Rectal smooth muscle tissue (tissue), 1 donor: Measurements from ENCODE around the gene GLYR1.
"Not testable (repeated sequence)": the region's sequence is repeated elsewhere in the genome, so short reads cannot be mapped to it uniquely, and the experiment has no call there.

ENCODE experiments used
- H3K27ac ChIP-seq: one replicate; pipeline ENCODE4 v1.7.0; 2013; ENCODE audit warnings: low read depth, low read length, inconsistent platforms
- H3K27me3 ChIP-seq: one replicate; pipeline ENCODE4 v1.7.0; 2013; ENCODE audit warnings: low read length; ENCODE audit not compliant: control insufficient read depth, insufficient read depth
- H3K36me3 ChIP-seq: one replicate; pipeline ENCODE4 v1.7.0; 2013; ENCODE audit warnings: low read length; ENCODE audit not compliant: control insufficient read depth, insufficient read depth
- H3K4me1 ChIP-seq: one replicate; pipeline ENCODE4 v1.7.0; 2013; ENCODE audit warnings: low read length; ENCODE audit not compliant: control insufficient read depth, insufficient read depth
- H3K4me3 ChIP-seq: one replicate; pipeline ENCODE4 v1.7.0; 2013; ENCODE audit warnings: low read length
- H3K9ac ChIP-seq: one replicate; pipeline ENCODE4 v1.7.0; 2013; ENCODE audit warnings: low read length

Gene GLYR1

DNA sequence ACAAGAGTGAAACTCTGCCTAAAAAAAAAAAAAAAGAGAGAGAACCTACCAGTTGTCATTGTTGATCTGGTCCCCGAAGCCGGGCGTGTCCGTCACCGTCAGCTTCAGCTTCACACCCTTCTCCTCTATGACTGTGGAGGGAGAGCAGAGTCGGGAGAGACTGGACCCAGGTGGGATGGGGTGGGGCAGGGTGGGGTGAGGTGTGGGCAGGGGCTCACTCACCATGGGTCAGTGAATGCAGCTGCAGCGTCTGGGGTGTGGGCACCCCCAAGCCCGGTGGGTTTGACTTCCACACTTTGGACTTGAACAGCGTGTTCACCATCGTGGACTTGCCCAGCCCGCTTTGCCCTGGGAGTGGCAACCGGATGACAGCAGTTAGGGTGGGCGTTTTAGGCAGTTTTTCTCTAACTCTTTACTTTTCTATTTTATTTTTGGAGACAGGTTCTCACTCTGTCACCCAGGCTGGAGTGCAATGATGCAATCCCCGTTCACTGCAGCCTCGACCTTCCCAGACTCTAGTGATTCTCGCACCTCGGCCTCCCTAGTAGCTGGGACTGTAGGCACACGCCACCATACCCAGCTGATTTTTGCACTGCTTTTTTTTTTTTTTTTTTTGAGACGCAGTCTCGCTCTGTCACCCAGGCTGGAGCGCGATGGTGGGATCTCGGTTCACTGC, 61.2 kb downstream of the GLYR1 start:
- Histone ChIP-seq H3K4me3 (no peak overlapping the region), H3K36me3 (no peaks in the 10 kb centered on the region), H3K4me1 (no peaks in the 10 kb centered on the region), H3K9ac (no peak overlapping the region), H3K27me3 (peaks cover 3% of the 10 kb centered on the region), H3K27ac (no peak overlapping the region)

DNA sequence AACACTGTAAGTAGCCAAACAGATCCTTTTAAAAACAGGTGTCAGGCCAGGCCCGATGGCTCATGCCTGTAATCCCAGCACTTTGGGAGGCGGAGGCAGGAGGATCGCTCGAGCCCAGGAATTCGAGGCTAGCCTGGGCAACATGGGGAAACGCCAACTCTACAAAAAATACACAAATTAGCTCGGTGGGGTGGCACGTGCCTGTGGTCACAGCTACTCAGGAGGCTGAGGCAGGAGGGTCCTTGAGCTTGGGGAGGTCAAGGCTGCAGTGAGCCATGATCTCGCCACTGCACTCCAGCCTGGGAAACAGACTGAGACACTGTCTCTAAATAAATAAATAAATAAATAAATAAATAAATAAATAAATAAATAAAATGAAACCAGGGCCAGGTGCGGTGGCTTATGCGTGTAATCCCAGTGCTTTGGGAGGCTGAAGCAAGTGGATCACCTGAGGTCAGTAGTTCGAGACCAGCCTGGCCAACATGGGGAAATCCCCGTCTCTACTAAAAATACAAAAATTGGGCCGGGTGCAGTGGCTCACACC, 62.6 kb downstream of the GLYR1 start:
- H3K36me3 ChIP-seq, H3K27me3 ChIP-seq, H3K4me3 ChIP-seq, H3K27ac ChIP-seq, H3K9ac ChIP-seq, H3K4me1 ChIP-seq: not testable (repeated sequence)

DNA sequence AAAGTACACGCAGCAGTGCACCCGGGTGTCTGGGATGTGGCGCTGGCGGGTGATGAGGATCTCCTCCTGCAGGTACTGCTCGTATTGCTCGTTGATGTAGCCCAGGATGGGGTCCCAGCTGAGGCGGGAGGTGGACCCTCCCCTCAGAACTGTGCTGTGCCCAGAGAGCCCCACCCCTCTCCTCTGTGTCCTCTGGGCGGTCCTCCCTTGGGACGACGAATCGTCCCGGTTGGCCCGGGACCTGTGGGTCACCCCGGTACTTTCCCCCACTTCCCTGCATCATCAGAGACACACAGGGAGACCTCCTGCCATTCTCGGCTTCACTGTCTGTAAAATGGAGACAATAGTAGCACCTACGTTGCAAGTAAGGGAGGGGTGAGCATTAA, 63.1 kb downstream of the GLYR1 start:
- no peaks in the 10 kb centered on the region for H3K4me1 ChIP-seq
- H3K9ac ChIP-seq, result no peak overlapping the region
- peaks cover 3% of the 10 kb centered on the region for H3K27me3 ChIP-seq
- H3K4me3 ChIP-seq, result no peak overlapping the region
- H3K27ac ChIP-seq, result no peak overlapping the region
- no peaks in the 10 kb centered on the region for H3K36me3 ChIP-seq

DNA sequence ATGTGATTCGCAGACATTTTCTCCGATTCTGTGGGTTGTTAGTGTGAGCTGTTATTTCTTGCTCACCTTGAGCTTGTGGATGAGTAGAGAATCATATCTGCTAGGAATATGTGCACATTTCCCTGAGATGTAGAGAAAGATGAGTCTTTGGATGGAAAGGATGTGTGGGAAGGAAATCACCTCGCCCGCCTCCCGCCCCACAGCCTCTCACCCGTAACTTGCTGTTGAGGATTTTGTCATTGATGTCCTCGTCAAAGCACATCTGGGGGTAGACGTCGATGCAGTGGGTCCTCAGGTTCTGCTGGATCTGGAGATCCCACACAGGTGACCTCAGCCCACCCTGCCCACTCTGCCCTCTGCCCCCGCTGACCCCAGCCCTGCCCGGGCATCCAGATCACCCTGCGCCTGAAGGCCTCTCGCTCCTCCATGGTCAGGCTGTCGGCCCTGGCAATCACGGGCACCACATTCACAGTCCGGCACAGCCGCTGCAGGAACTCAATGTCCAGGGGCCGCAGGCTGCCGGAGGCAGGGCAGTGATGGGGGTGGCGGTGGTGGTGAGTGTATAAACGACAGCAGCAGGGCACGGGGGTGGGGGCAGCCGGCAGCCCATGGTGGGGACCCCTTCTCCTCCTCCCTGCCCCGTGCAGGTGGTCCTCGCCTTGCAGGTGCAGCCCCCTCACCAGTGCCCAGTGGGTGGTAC, 63.7 kb downstream of the GLYR1 start:
- Histone ChIP-seq H3K9ac (no peak overlapping the region), H3K4me3 (no peak overlapping the region), H3K27ac (no peak overlapping the region), H3K4me1 (no peaks in the 10 kb centered on the region), H3K36me3 (no peaks in the 10 kb centered on the region), H3K27me3 (peaks cover 3% of the 10 kb centered on the region)

DNA sequence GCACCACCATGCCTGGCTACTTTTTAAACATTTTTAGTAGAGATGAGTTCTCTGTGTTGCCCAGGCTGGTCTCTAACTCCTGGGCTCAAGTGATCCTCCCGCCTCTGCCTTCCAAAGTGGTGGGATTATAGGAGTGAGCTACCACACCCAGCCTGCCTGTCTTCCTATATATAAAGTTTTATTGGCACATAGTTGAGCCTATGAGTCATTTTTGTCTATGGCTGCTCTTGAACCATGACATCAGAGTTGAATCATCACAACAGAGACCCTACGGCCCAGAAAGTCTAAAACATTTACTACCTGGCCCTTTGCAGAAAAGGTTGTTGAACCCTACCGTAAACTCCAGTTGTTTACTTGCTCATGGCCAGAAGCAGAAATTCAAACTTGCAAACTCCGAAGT, 66.9 kb downstream of the GLYR1 start:
- no peaks in the 10 kb centered on the region for H3K36me3 ChIP-seq
- no peaks in the 10 kb centered on the region for H3K27me3 ChIP-seq
- no peak overlapping the region for H3K4me3 ChIP-seq
- no peaks in the 10 kb centered on the region for H3K4me1 ChIP-seq
- no peak overlapping the region for H3K9ac ChIP-seq
- H3K27ac ChIP-seq, result no peak overlapping the region

DNA sequence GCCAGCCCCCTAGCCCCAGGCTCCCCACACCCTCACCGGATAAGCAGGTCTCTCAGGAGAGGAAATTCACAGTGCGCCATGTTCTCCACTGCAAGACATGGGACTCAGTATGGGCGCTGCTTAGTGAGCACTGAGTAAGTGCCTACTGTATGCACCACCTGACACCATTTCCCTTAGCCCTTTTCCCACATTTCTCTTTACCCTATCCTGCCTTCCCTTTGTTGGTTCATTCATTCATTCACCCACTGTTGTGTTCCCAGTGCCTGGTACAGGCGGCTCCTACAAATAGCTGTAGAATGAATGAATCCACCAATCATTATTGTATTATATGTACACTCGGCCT, 69.1 kb downstream of the GLYR1 start:
- Histone ChIP-seq H3K4me3 (no peak overlapping the region), H3K4me1 (no peaks in the 10 kb centered on the region), H3K36me3 (no peaks in the 10 kb centered on the region), H3K27ac (no peak overlapping the region), H3K27me3 (no peaks in the 10 kb centered on the region), H3K9ac (no peak overlapping the region)

DNA sequence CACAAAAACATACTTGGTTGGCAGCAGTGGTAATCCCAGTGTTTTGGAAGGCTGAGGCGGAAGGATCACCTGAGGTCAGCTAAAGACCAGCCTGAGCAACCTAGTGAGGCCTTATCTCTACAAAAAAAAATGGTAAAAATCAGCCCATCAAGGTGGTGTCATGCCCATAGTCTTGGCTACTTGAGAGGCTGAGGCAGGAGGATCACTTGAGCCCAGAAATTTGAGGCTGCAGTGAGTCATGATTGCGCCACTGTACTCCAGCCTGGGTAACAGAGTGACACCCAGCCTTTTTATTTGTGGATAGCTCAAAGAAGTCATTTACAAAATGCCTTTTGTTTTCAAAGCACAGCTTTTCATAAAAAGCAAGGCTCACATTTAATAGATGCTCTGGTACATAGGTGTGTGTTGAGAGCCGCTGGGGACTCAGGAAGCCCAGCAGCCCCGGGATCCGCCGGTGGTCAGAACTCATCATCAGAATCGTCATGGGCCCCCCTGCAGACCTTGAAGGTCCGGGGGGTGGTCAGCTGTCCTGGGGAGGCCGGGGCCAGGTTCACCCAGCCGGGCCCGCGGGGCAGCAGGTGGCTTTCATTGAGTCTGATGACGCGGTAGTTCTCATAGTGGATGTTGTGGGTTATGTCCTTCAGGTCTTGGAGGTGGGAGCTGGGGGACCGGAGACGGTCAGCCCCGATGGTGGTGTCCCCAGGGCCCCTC, 69.6 kb downstream of the GLYR1 start:
- no peaks in the 10 kb centered on the region for H3K27me3 ChIP-seq
- H3K4me3 ChIP-seq, result no peak overlapping the region
- no peaks in the 10 kb centered on the region for H3K4me1 ChIP-seq
- no peak overlapping the region for H3K9ac ChIP-seq
- H3K27ac ChIP-seq, result no peak overlapping the region
- no peaks in the 10 kb centered on the region for H3K36me3 ChIP-seq

DNA sequence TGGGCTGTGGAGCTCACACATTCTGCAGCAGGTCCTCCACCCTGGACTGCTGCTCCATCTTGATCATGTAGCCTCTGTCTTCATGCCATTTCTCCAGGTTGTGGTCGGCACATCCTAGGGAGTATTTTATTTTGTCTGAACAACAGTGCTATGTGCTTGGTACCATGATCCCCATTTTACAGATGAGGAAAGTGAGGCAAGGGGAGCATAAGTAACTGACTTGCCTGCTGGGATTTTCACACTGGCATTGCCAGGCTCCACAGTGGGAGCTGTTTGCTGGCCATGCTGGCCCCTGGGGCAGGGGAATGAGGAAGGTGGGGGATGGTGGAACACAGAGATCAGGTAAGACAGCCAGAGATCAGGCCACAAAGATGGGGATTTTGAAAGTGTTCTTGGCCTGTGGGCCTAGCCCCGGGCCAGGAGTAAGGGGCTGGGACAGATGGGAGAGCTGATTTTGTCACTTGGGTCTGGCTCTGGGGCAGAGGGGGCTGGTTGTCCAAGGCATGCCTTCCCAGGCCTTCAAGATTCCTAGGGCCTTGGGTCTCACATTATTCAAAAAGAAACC, 70.9 kb downstream of the GLYR1 start:
- Histone ChIP-seq H3K4me1 (no peaks in the 10 kb centered on the region), H3K4me3 (no peak overlapping the region), H3K9ac (no peak overlapping the region), H3K27ac (no peak overlapping the region), H3K36me3 (no peaks in the 10 kb centered on the region), H3K27me3 (no peaks in the 10 kb centered on the region)

DNA sequence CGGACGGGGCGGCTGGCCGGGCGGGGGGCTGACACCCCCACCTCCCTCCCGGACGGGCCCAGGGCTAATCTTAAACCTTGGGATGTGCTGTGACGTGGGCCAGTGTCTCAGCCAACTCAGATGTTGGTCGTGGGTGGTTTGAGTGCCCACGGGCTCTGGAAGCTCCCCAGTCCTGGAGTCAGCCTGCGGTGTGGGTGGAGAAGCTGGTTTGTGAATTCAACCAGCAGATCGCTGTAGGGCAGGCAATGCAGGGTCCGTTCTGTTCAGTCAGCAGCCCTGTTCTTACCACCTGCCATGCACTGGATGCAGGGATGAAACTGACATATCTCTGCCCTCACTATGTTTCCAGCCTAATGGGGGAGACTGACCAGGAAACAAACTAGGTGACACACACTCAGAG, 72.1 kb downstream of the GLYR1 start:
- no peaks in the 10 kb centered on the region for H3K36me3 ChIP-seq
- no peak overlapping the region for H3K9ac ChIP-seq
- no peak overlapping the region for H3K27ac ChIP-seq
- H3K27me3 ChIP-seq, result no peaks in the 10 kb centered on the region
- no peaks in the 10 kb centered on the region for H3K4me1 ChIP-seq
- H3K4me3 ChIP-seq, result no peak overlapping the region

DNA sequence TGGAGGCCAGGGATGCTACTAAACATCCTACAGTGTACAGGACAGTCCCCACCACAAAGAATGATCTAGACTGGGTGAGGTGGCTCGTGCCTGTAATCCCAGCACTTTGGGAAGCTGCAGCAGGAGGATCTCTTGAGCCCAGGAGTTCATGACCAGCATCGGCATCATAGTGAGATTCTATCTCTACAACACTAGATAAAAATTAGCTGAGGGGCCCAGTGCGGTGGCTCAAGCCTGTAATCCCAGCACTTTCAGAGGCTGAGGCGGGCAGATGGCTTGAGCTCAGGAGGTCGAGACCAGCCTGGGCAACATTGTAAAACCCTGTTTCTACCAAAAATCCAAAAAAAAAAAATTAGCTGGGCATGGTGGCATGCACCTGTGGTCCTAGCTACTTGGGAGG, 74.7 kb downstream of the GLYR1 start:
- Histone ChIP-seq H3K36me3 (no peaks in the 10 kb centered on the region), H3K27me3 (no peaks in the 10 kb centered on the region), H3K9ac (no peak overlapping the region), H3K4me3 (no peak overlapping the region), H3K4me1 (peaks cover 4% of the 10 kb centered on the region), H3K27ac (no peak overlapping the region)

DNA sequence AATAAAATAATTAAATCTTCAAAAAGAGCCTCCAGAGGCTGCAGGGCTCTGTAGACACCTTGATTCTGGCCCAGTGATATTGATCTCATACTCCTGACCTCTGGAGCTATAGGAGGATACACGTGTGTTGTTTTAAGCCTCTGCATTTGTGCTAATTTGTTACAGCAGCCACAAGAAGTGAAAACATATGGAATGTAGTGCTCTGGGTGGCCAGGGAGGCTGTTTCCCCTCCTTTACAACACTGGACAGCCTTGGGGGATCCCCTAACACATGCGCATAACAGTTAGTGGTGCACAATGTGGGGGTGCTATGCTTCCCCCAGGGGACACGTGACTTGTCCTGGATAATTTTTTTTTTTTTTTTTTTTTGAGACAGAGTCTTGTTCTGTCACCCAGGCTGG, 75.4 kb downstream of the GLYR1 start:
- peaks cover 4% of the 10 kb centered on the region for H3K4me1 ChIP-seq
- H3K27ac ChIP-seq, result no peak overlapping the region
- no peak overlapping the region for H3K9ac ChIP-seq
- no peak overlapping the region for H3K4me3 ChIP-seq
- no peaks in the 10 kb centered on the region for H3K27me3 ChIP-seq
- no peaks in the 10 kb centered on the region for H3K36me3 ChIP-seq

DNA sequence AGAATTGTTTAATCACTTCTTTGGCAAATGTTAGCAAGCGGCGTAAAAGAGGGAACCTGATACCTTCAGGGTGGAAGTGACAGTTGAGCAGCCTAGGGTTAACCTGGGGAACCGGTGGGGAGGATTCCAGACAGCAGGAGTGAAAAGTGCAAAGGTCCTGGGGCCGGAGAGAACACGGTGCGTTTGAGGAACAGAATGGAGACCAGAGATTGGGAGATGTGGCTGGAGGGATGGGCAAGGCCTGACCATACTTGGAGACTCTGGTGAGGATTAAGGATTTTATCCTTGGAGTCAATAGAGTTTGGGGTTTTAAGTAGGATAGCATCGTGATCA, 77.8 kb downstream of the GLYR1 start:
- Histone ChIP-seq H3K27ac (no peak overlapping the region), H3K27me3 (no peaks in the 10 kb centered on the region), H3K4me1 (peaks cover 14% of the 10 kb centered on the region), H3K9ac (no peak overlapping the region), H3K4me3 (peak overlapping the region; percentile 71), H3K36me3 (no peaks in the 10 kb centered on the region)
